Fibroblast of the conjunctiva (primary cell): Measurements from ENCODE around the gene FOXD2.

Experiments
- DNase-seq: peaks from one replicate; pipeline ENCODE4 v3.0.0-alpha.2; 2010; ENCODE audit warnings: low read depth

The FOXD2 gene

GRCh38 chr1:47417170-47418044, 20.4 kb upstream of the FOXD2 start:
- DNase-seq, result no peak

GRCh38 chr1:47418122-47418521, 19.7 kb upstream of the FOXD2 start:
- no peak for DNase-seq

GRCh38 chr1:47418681-47419325, 19.0 kb upstream of the FOXD2 start:
- DNase-seq, result no peak

- DNase-seq, result no peak
Measured at GRCh38 chr1:47420547-47420946, 17.3 kb upstream of the FOXD2 start.

- DNase-seq, result no peak
Measured at GRCh38 chr1:47423872-47424271, 14.0 kb upstream of the FOXD2 start.

GRCh38 chr1:47424336-47424982, 13.4 kb upstream of the FOXD2 start:
- peak; percentile 21 for DNase-seq

- peak; percentile 72 for DNase-seq
Measured at GRCh38 chr1:47431534-47431933, 6.3 kb upstream of the FOXD2 start.

GRCh38 chr1:47432071-47433036, 5.5 kb upstream of the FOXD2 start:
- DNase-seq, result peak; percentile 59

GRCh38 chr1:47433037-47433421, 4.8 kb upstream of the FOXD2 start:
- DNase-seq, result no peak

- DNase-seq, result no peak
Measured at GRCh38 chr1:47433477-47434050, 4.3 kb upstream of the FOXD2 start.

GRCh38 chr1:47434051-47434842, 3.6 kb upstream of the FOXD2 start:
- DNase-seq, result peak; percentile 32

GRCh38 chr1:47435506-47436303, 2.1 kb upstream of the FOXD2 start:
- no peak for DNase-seq

- DNase-seq, result peak; percentile 64
Measured at GRCh38 chr1:47436304-47436978, 1.4 kb upstream of the FOXD2 start.

GRCh38 chr1:47436979-47437446, 831 bp upstream of the FOXD2 start:
- no peak for DNase-seq

- no peak for DNase-seq
Measured at GRCh38 chr1:47438165-47439016, 547 bp downstream of the FOXD2 start.

GRCh38 chr1:47439017-47439818, 1.4 kb downstream of the FOXD2 start:
- DNase-seq, result no peak
